Astrocyte (in vitro differentiated cells and primary cell): ENCODE measurements around the gene TYR. TPM values are rescaled to one million over a fixed set of nuclear protein-coding genes. Genes with fewer than 3 reads are reported as not detected.

Experiments used
- DNase-seq: peaks from one replicate; pipeline ENCODE4 v3.0.0-alpha.2; 2010; ENCODE audit warnings: low read depth
- FAIRE-seq: peaks from 2 replicates; lab custom pipeline; 2011; peaks lifted over from hg19 to GRCh38; lab: Jason Lieb, UNC
- H2AFZ ChIP-seq: 2 replicates; pipeline ENCODE4 v1.6.0; 2012; ENCODE audit warnings: low read depth, low read length, inconsistent platforms
- H3K27ac ChIP-seq: 2 replicates; pipeline ENCODE4 v1.5.1; 2011; ENCODE audit warnings: low read depth, low read length, inconsistent platforms
- H3K27me3 ChIP-seq: 2 replicates; pipeline ENCODE4 v1.6.0; 2011; ENCODE audit warnings: low read length, inconsistent platforms; ENCODE audit not compliant: insufficient read depth
- H3K36me3 ChIP-seq: 2 replicates; pipeline ENCODE4 v1.5.1; 2011; ENCODE audit warnings: low read length, inconsistent platforms; ENCODE audit not compliant: insufficient read depth
- H3K4me1 ChIP-seq: 2 replicates; pipeline ENCODE4 v1.5.1; 2011; ENCODE audit warnings: low read length, inconsistent platforms; ENCODE audit not compliant: insufficient read depth
- H3K4me2 ChIP-seq: 2 replicates; pipeline ENCODE4 v1.6.0; 2012; ENCODE audit warnings: low read length, inconsistent platforms
- H3K4me3 ChIP-seq: 2 replicates; pipeline ENCODE4 v1.5.1; 2011; ENCODE audit warnings: low read depth, mild to moderate bottlenecking, low read length, inconsistent platforms; ENCODE audit not compliant: insufficient read depth
- H3K79me2 ChIP-seq: 2 replicates; pipeline ENCODE4 v1.6.0; 2012; ENCODE audit warnings: mild to moderate bottlenecking, low read length, inconsistent platforms; ENCODE audit not compliant: insufficient read depth
- H3K9ac ChIP-seq: 2 replicates; pipeline ENCODE4 v1.6.0; 2012; ENCODE audit warnings: mild to moderate bottlenecking, low read length, inconsistent platforms
- H3K9me3 ChIP-seq: 2 replicates; pipeline ENCODE4 v1.5.1; 2012; ENCODE audit warnings: low read depth, mild to moderate bottlenecking, low read length, inconsistent platforms; ENCODE audit not compliant: insufficient read depth
- H4K20me1 ChIP-seq: 2 replicates; pipeline ENCODE4 v1.6.0; 2012; ENCODE audit warnings: low read length, inconsistent platforms; ENCODE audit not compliant: insufficient read depth
- H3K27ac Mint-ChIP-seq: one replicate; pipeline ENCODE4 v1.8.0; 2021; ENCODE audit warnings: mild to moderate bottlenecking, mixed read lengths; ENCODE audit not compliant: unreplicated experiment
- H3K27me3 Mint-ChIP-seq: one replicate; pipeline ENCODE4 v1.8.0; 2021; ENCODE audit warnings: low read depth, mixed read lengths; ENCODE audit not compliant: unreplicated experiment
- H3K36me3 Mint-ChIP-seq: one replicate; pipeline ENCODE4 v1.8.0; 2021; ENCODE audit warnings: low read depth, mixed read lengths; ENCODE audit not compliant: unreplicated experiment
- H3K4me1 Mint-ChIP-seq: one replicate; pipeline ENCODE4 v1.8.0; 2021; ENCODE audit warnings: low read depth, mixed read lengths; ENCODE audit not compliant: unreplicated experiment
- H3K4me3 Mint-ChIP-seq: one replicate; pipeline ENCODE4 v1.8.0; 2021; ENCODE audit warnings: mild to moderate bottlenecking, moderate library complexity, mixed read lengths; ENCODE audit not compliant: unreplicated experiment
- H3K9me3 Mint-ChIP-seq: one replicate; pipeline ENCODE4 v1.8.0; 2021; ENCODE audit warnings: mild to moderate bottlenecking, mixed read lengths; ENCODE audit not compliant: unreplicated experiment
- CTCF ChIP-seq: IDR thresholded peaks from 2 replicates; pipeline ENCODE4 v1.5.1; 2011; ENCODE audit warnings: low read depth, mild to moderate bottlenecking, inconsistent platforms, low read length, moderate library complexity; ENCODE audit not compliant: insufficient read depth
- EZH2 ChIP-seq: IDR thresholded peaks from 2 replicates; pipeline ENCODE4 v1.6.1; 2012; ENCODE audit warnings: mild to moderate bottlenecking, low read length, inconsistent platforms; ENCODE audit not compliant: insufficient read depth
- total RNA-seq: library from RNA; stranded (reverse); gene quantifications from 2 replicates; pipeline ENCODE4 v1.2.1, GENCODE V29; 2021

TYR gene
- total RNA-seq, 1 donor from 2014 or later = not detected

GRCh38 chr11:89205378-89205777 lies 27.7 kb downstream of the TYR start:
- Histone ChIP-seq H3K4me3 (no peak overlapping the region), H3K79me2 (no peaks in the 10 kb centered on the region), H3K27me3 (no peaks in the 10 kb centered on the region), H3K36me3 (no peaks in the 10 kb centered on the region), H3K9me3 (no peaks in the 10 kb centered on the region), H3K9ac (no peak overlapping the region), H3K4me2 (no peak overlapping the region), H4K20me1 (no peaks in the 10 kb centered on the region), H3K27ac (no peak overlapping the region), H2AFZ (no peak overlapping the region), H3K4me1 (no peaks in the 10 kb centered on the region)
- DNase-seq (no peak), FAIRE-seq (no peak)
- TF ChIP-seq EZH2 (no peak), CTCF (no peak)
- Mint-ChIP-seq H3K4me3 (no peak overlapping the region), H3K9me3 (no peaks in the 10 kb centered on the region), H3K36me3 (no peaks in the 10 kb centered on the region), H3K4me1 (peaks cover 6% of the 10 kb centered on the region), H3K27me3 (no peaks in the 10 kb centered on the region), H3K27ac (no peak overlapping the region)

GRCh38 chr11:89220684-89221339 lies 43.1 kb downstream of the TYR start:
- DNase-seq (no peak), FAIRE-seq (no peak)
- TF ChIP-seq CTCF (no peak), EZH2 (no peak)
- Histone ChIP-seq H3K27ac (no peak overlapping the region), H3K36me3 (no peaks in the 10 kb centered on the region), H3K9me3 (no peaks in the 10 kb centered on the region), H3K27me3 (no peaks in the 10 kb centered on the region), H3K4me2 (no peak overlapping the region), H2AFZ (no peak overlapping the region), H4K20me1 (no peaks in the 10 kb centered on the region), H3K79me2 (no peaks in the 10 kb centered on the region), H3K4me1 (no peaks in the 10 kb centered on the region), H3K9ac (no peak overlapping the region), H3K4me3 (no peak overlapping the region)
- H3K27ac Mint-ChIP-seq = no peak overlapping the region
- H3K9me3 Mint-ChIP-seq = no peaks in the 10 kb centered on the region
- H3K4me1 Mint-ChIP-seq = no peaks in the 10 kb centered on the region
- H3K27me3 Mint-ChIP-seq = no peaks in the 10 kb centered on the region
- H3K36me3 Mint-ChIP-seq = no peaks in the 10 kb centered on the region
- H3K4me3 Mint-ChIP-seq = no peak overlapping the region

- FAIRE-seq = no peak
- no peak overlapping the region for H3K27ac Mint-ChIP-seq
- peaks cover 1% of the 10 kb centered on the region for H3K27me3 Mint-ChIP-seq
- DNase-seq = no peak
- H3K27me3 ChIP-seq = no peaks in the 10 kb centered on the region
- no peaks in the 10 kb centered on the region for H4K20me1 ChIP-seq
- H3K79me2 ChIP-seq = no peaks in the 10 kb centered on the region
- H3K36me3 ChIP-seq = no peaks in the 10 kb centered on the region
- no peaks in the 10 kb centered on the region for H3K4me1 Mint-ChIP-seq
- H3K9me3 ChIP-seq = no peaks in the 10 kb centered on the region
- H3K9me3 Mint-ChIP-seq = peaks cover 2% of the 10 kb centered on the region
- H3K36me3 Mint-ChIP-seq = no peaks in the 10 kb centered on the region
- H3K4me1 ChIP-seq = no peaks in the 10 kb centered on the region
- no peak overlapping the region for H3K4me3 ChIP-seq
- H2AFZ ChIP-seq = no peak overlapping the region
- H3K4me3 Mint-ChIP-seq = no peak overlapping the region
- no peak overlapping the region for H3K9ac ChIP-seq
- TF ChIP-seq CTCF (no peak), EZH2 (no peak)
- H3K4me2 ChIP-seq = no peak overlapping the region
- H3K27ac ChIP-seq = no peak overlapping the region
Observed at GRCh38 chr11:89235083-89235482, 57.4 kb downstream of the TYR start.
